ENCODE results near the gene RAB36. TPM values are rescaled to one million over a fixed set of nuclear protein-coding genes. Genes with fewer than 3 reads are reported as not detected.

The RAB36 gene
- total and polyA plus RNA-seq, 10 donors = 1.0 to 3.7 (median 1.6) TPM

GRCh38 chr22:23166841-23167616, 21.8 kb downstream of the RAB36 start:
- Histone ChIP-seq H3K4me1 (peaks cover 0 to 6% (median 0%) of the 10 kb centered on the region in 6 donors), H3K9me3 (no peaks in the 10 kb centered on the region), H3K27ac (no peak overlapping the region), H3K27me3 (replicated peaks in 1 of 7) (no peaks in the 10 kb centered on the region), H3K4me3 (no peak overlapping the region), H3K36me3 (no peaks in the 10 kb centered on the region)
- no peak for DNase-seq
- intact Hi-C loops (cut with DNase I; ENCODE audit: low total_unique reads) = no loop called here
- TF ChIP-seq CTCF (IDR thresholded peaks at IDR 0.05 in 8 of 11, conservative IDR thresholded peaks at IDR 0.05 in 3 of 11) = no peak
- no peak for TF ChIP-seq POLR2A (IDR thresholded peaks at IDR 0.05)
- no peak for TF ChIP-seq POLR2AphosphoS5 (IDR thresholded peaks at IDR 0.05)
- WGBS, 5 donors = 80 to 88% (median 86%) methylated on average over 10 of the region's 10 CpGs

- Histone ChIP-seq H3K27ac (no peak overlapping the region), H3K36me3 (no peaks in the 10 kb centered on the region), H3K4me1 (peaks cover 0 to 6% (median 0%) of the 10 kb centered on the region in 6 donors), H3K27me3 (replicated peaks in 1 of 7) (no peaks in the 10 kb centered on the region), H3K4me3 (no peak overlapping the region), H3K9me3 (no peaks in the 10 kb centered on the region)
- intact Hi-C loops (cut with DNase I; ENCODE audit: low total_unique reads) = no loop called here
- no peak for DNase-seq
- TF ChIP-seq POLR2AphosphoS5 (IDR thresholded peaks at IDR 0.05) (no peak), POLR2A (IDR thresholded peaks at IDR 0.05) (no peak), CTCF (IDR thresholded peaks at IDR 0.05 in 8 of 11, conservative IDR thresholded peaks at IDR 0.05 in 3 of 11) (no peak)
- WGBS, 5 donors = 84 to 100% (median 92%) methylated on average over 4 to 9 of the region's 9 CpGs
Measured at GRCh38 chr22:23168391-23169042, 23.2 kb downstream of the RAB36 start.

- no peak overlapping the region for H3K4me3 ChIP-seq
- H3K36me3 ChIP-seq = no peaks in the 10 kb centered on the region
- no peaks in the 10 kb centered on the region for H3K9me3 ChIP-seq
- no peaks in the 10 kb centered on the region for H3K27me3 ChIP-seq (replicated peaks in 1 of 7)
- 64 to 96% (median 94%) methylated on average over 3 to 4 of the region's 4 CpGs for WGBS, 5 donors
- no peak for DNase-seq
- intact Hi-C loops (cut with DNase I; ENCODE audit: low total_unique reads) = no loop called here
- H3K4me1 ChIP-seq = peaks cover 0 to 4% (median 0%) of the 10 kb centered on the region in 6 donors
- H3K27ac ChIP-seq = no peak overlapping the region
- TF ChIP-seq CTCF (IDR thresholded peaks at IDR 0.05 in 8 of 11, conservative IDR thresholded peaks at IDR 0.05 in 3 of 11) = no peak
- no peak for TF ChIP-seq POLR2A (IDR thresholded peaks at IDR 0.05)
- no peak for TF ChIP-seq POLR2AphosphoS5 (IDR thresholded peaks at IDR 0.05)
Measured at GRCh38 chr22:23169043-23169406, 23.7 kb downstream of the RAB36 start.

Data from spleen (tissue), 11 donors.